T-cell (primary cell): ENCODE measurements around the gene ZC3H12C. TPM values are rescaled to one million over a fixed set of nuclear protein-coding genes. Genes with fewer than 3 reads are reported as not detected.

Experiments
- ATAC-seq, 4 experiments: fragments of 200-7000 bp in 3 of 4; fragments of 150-1000 bp in 1 of 4; cut with Tn5 transposase; replicated peaks in 1 of 4; 1 replicate in 3 of 4; 2 replicates in 1 of 4; pipeline ENCODE4 v1.10.0; 2021; ENCODE audit warnings: moderate library complexity in 3 of 4, mild to moderate bottlenecking in 2 of 4, moderate number of reproducible peaks in 1 of 4
- CTCF ChIA-PET, 2 donors: fragments of 300-600 bp; sonication (Branson Sonifier 250); formaldehyde crosslinking; loops; one replicate each; lab custom pipeline; 2022; ENCODE audit warnings: antibody characterized with exemption in 2 of 2; lab: Charles Lee
- POLR2A ChIA-PET, 2 donors: fragments of 300-600 bp; sonication (Branson Sonifier 250); formaldehyde crosslinking; loops; one replicate each; lab custom pipeline; 2022; ENCODE audit warnings: antibody characterized with exemption in 2 of 2; lab: Charles Lee
- DNase-seq, 35 experiments: peaks; one replicate each; pipeline versions ENCODE4 v3.0.0 to v3.0.0-alpha.2; 2013 to 2023
- H3K27ac ChIP-seq: one replicate; pipeline ENCODE4 v1.5.1; 2013; ENCODE audit warnings: low read length
- H3K27me3 ChIP-seq, 2 experiments: replicated peaks in 1 of 2; 1 replicate in 1 of 2; 2 replicates in 1 of 2; pipeline versions ENCODE4 v1.6.1 to v1.7.0; 2013; ENCODE audit warnings: low read length in 1 of 2, mixed read lengths in 1 of 2; ENCODE audit not compliant: control insufficient read depth in 2 of 2, insufficient read depth in 2 of 2; ENCODE audit errors: extremely low read depth in 1 of 2
- H3K36me3 ChIP-seq, 2 donors: 1 replicate in 1 of 2; 2 replicates in 1 of 2; pipeline versions ENCODE4 v1.6.1 to v1.7.0; 2013; ENCODE audit warnings: low read length in 1 of 2; ENCODE audit not compliant: control insufficient read depth in 2 of 2, insufficient read depth in 1 of 2; ENCODE audit errors: extremely low read depth in 1 of 2
- H3K4me1 ChIP-seq, 2 experiments: 1 replicate in 1 of 2; 2 replicates in 1 of 2; pipeline versions ENCODE4 v1.6.1 to v1.7.0; 2013; ENCODE audit warnings: low read length in 2 of 2, mixed read lengths in 1 of 2; ENCODE audit not compliant: insufficient read depth in 2 of 2, control insufficient read depth in 1 of 2; ENCODE audit errors: extremely low read depth in 1 of 2
- H3K4me3 ChIP-seq, 2 donors: 1 replicate in 1 of 2; 2 replicates in 1 of 2; pipeline versions ENCODE4 v1.5.1 to v1.7.0; 2013; ENCODE audit warnings: mild to moderate bottlenecking in 2 of 2, low read length in 1 of 2, moderate library complexity in 1 of 2; ENCODE audit not compliant: control insufficient read depth in 1 of 2; ENCODE audit errors: extremely low read depth in 1 of 2
- H3K9me3 ChIP-seq: 2 replicates; pipeline ENCODE4 v1.7.0; 2013
- H3K27ac Mint-ChIP-seq, 2 donors: one replicate each; pipeline ENCODE4 v1.8.0; 2020 to 2021; ENCODE audit warnings: mild to moderate bottlenecking in 2 of 2, mixed read lengths in 2 of 2
- H3K27me3 Mint-ChIP-seq, 2 donors: one replicate each; pipeline ENCODE4 v1.8.0; 2021 to 2022; ENCODE audit warnings: mixed read lengths in 2 of 2
- H3K36me3 Mint-ChIP-seq: one replicate; pipeline ENCODE4 v1.8.0; 2021; ENCODE audit warnings: mixed read lengths
- H3K4me1 Mint-ChIP-seq, 3 donors: one replicate each; pipeline ENCODE4 v1.8.0; 2020 to 2022; ENCODE audit warnings: mixed read lengths in 3 of 3, mild to moderate bottlenecking in 1 of 3
- H3K4me3 Mint-ChIP-seq, 3 donors: one replicate each; pipeline ENCODE4 v1.8.0; 2020 to 2022; ENCODE audit warnings: mild to moderate bottlenecking in 3 of 3, mixed read lengths in 3 of 3, moderate library complexity in 3 of 3
- H3K9me3 Mint-ChIP-seq, 3 donors: one replicate each; pipeline ENCODE4 v1.8.0; 2020 to 2022; ENCODE audit warnings: mixed read lengths in 3 of 3
- WGBS: methylation state at CpG from one replicate; pipeline ENCODE4 v1.1.5; 2013; ENCODE audit warnings: missing lambda C conversion rate; ENCODE audit not compliant: insufficient coverage; 5-methylcytosine and 5-hydroxymethylcytosine counted together
- total RNA-seq, 35 experiments: library from RNA in 6 of 35; stranded (reverse) in 6 of 35; fragments of 120-200 nt in 1 of 35; gene quantifications; one replicate each; pipeline versions ENCODE4 v1.2.1 to v1.2.4 and lab custom pipeline; 2013 to 2026

ZC3H12C gene
- total RNA-seq, 5 donors from 2014 or later (not counting 1 experiment from before 2014, with no cell fraction given) = 0.10 to 0.23 (median 0.14) TPM

- WGBS = 17% methylated on average over 1 of the region's 9 CpGs
- Histone ChIP-seq H3K27me3 (peaks cover 0 to 5% of the 10 kb centered on the region in 2 experiments), H3K4me1 (no peaks in the 10 kb centered on the region), H3K27ac (no peak overlapping the region), H3K4me3 (no peak overlapping the region), H3K36me3 (no peaks in the 10 kb centered on the region), H3K9me3 (no peaks in the 10 kb centered on the region)
- ATAC-seq = peak in 2 of 4 experiments; percentile 27 to 36
- CTCF ChIA-PET = no interaction called here
- no peak overlapping the region for H3K4me3 Mint-ChIP-seq
- POLR2A ChIA-PET = interaction anchor here (0.5 to 0.6 kb wide), 2 partner anchors 41 to 1538 kb away, joined by 3 read pairs; no protein-coding TSS in a partner anchor
- no peaks in the 10 kb centered on the region for H3K9me3 Mint-ChIP-seq
- peaks cover 4 to 7% of the 10 kb centered on the region in 2 donors for H3K27me3 Mint-ChIP-seq
- no peak for DNase-seq
- no peak overlapping the region for H3K27ac Mint-ChIP-seq
- peaks cover 0 to 2% (median 0%) of the 10 kb centered on the region in 3 donors for H3K4me1 Mint-ChIP-seq
- H3K36me3 Mint-ChIP-seq = no peaks in the 10 kb centered on the region
Measured at GRCh38 chr11:110148775-110149744, 55.9 kb downstream of the ZC3H12C start.

GRCh38 chr11:110152199-110152598 lies 59.0 kb downstream of the ZC3H12C start:
- DNase-seq = no peak
- no peak overlapping the region for H3K4me3 ChIP-seq
- Mint-ChIP-seq H3K27ac (no peak overlapping the region), H3K36me3 (no peaks in the 10 kb centered on the region), H3K27me3 (peaks cover 0 to 7% of the 10 kb centered on the region in 2 donors), H3K9me3 (no peaks in the 10 kb centered on the region), H3K4me3 (no peak overlapping the region), H3K4me1 (peaks cover 0 to 2% (median 0%) of the 10 kb centered on the region in 3 donors)
- H3K9me3 ChIP-seq = no peaks in the 10 kb centered on the region
- WGBS = no CpG with 5 or more reads among the region's 1 CpG
- ChIA-PET CTCF (no interaction called here), POLR2A (no interaction called here)
- peaks cover 0 to 3% of the 10 kb centered on the region in 2 experiments for H3K27me3 ChIP-seq
- no peak for ATAC-seq
- H3K36me3 ChIP-seq = no peaks in the 10 kb centered on the region
- no peak overlapping the region for H3K27ac ChIP-seq
- no peaks in the 10 kb centered on the region for H3K4me1 ChIP-seq

- H3K9me3 ChIP-seq = no peaks in the 10 kb centered on the region
- no peak overlapping the region for H3K27ac ChIP-seq
- Mint-ChIP-seq H3K9me3 (no peaks in the 10 kb centered on the region), H3K4me1 (peaks cover 0 to 2% (median 0%) of the 10 kb centered on the region in 3 donors), H3K27ac (no peak overlapping the region), H3K36me3 (no peaks in the 10 kb centered on the region), H3K27me3 (peaks cover 3 to 4% of the 10 kb centered on the region in 2 donors), H3K4me3 (no peak overlapping the region)
- peaks cover 0 to 6% of the 10 kb centered on the region in 2 experiments for H3K27me3 ChIP-seq
- DNase-seq (no peak), ATAC-seq (no peak)
- H3K4me1 ChIP-seq = no peaks in the 10 kb centered on the region
- POLR2A ChIA-PET = no interaction called here
- CTCF ChIA-PET = interaction anchor here (0.6 to 0.7 kb wide), 2 partner anchors 8 to 39 kb away, joined by 3 to 4 read pairs; no protein-coding TSS in a partner anchor
- H3K36me3 ChIP-seq = no peaks in the 10 kb centered on the region
- no peak overlapping the region for H3K4me3 ChIP-seq
Measured at GRCh38 chr11:110153474-110153873, 60.3 kb downstream of the ZC3H12C start.

- H3K36me3 ChIP-seq = no peaks in the 10 kb centered on the region
- no peak for DNase-seq
- H3K27ac ChIP-seq = no peak overlapping the region
- H3K4me3 Mint-ChIP-seq = no peak overlapping the region
- ATAC-seq = no peak
- ChIA-PET CTCF (interaction anchor here in 1 of 2 donors (0.6 kb wide), 1 partner anchor 103 kb away, joined by 3 read pairs; no protein-coding TSS in a partner anchor), POLR2A (no interaction called here)
- no peaks in the 10 kb centered on the region for H3K9me3 ChIP-seq
- no peak overlapping the region for H3K27ac Mint-ChIP-seq
- H3K36me3 Mint-ChIP-seq = no peaks in the 10 kb centered on the region
- no peaks in the 10 kb centered on the region for H3K4me1 ChIP-seq
- peaks cover 3 to 7% of the 10 kb centered on the region in 2 donors for H3K27me3 Mint-ChIP-seq
- no peaks in the 10 kb centered on the region for H3K9me3 Mint-ChIP-seq
- 83% methylated on average over 1 of the region's 4 CpGs for WGBS
- peaks cover 0 to 6% of the 10 kb centered on the region in 2 experiments for H3K27me3 ChIP-seq
- no peak overlapping the region for H3K4me3 ChIP-seq
- no peaks in the 10 kb centered on the region for H3K4me1 Mint-ChIP-seq
Measured at GRCh38 chr11:110156503-110156902, 63.3 kb downstream of the ZC3H12C start.

- POLR2A ChIA-PET = no interaction called here
- no peak overlapping the region for H3K27ac ChIP-seq
- DNase-seq = no peak
- 82% methylated on average over 4 of the region's 9 CpGs for WGBS
- Mint-ChIP-seq H3K27me3 (peaks cover 3 to 7% of the 10 kb centered on the region in 2 donors), H3K36me3 (no peaks in the 10 kb centered on the region), H3K4me3 (no peak overlapping the region), H3K9me3 (no peaks in the 10 kb centered on the region), H3K27ac (no peak overlapping the region), H3K4me1 (no peaks in the 10 kb centered on the region)
- H3K36me3 ChIP-seq = no peaks in the 10 kb centered on the region
- H3K9me3 ChIP-seq = no peaks in the 10 kb centered on the region
- ATAC-seq = no peak
- no peaks in the 10 kb centered on the region for H3K4me1 ChIP-seq
- CTCF ChIA-PET = interaction anchor here in 1 of 2 donors (0.6 kb wide), 1 partner anchor 1844 kb away, joined by 3 read pairs; no protein-coding TSS in a partner anchor
- H3K4me3 ChIP-seq = no peak overlapping the region
- H3K27me3 ChIP-seq = peaks cover 0 to 3% of the 10 kb centered on the region in 2 experiments
Measured at GRCh38 chr11:110158317-110159200, 65.4 kb downstream of the ZC3H12C start.

- no peak overlapping the region for H3K4me3 ChIP-seq
- no peak for DNase-seq
- POLR2A ChIA-PET = no interaction called here
- H3K4me1 Mint-ChIP-seq = no peaks in the 10 kb centered on the region
- CTCF ChIA-PET = interaction anchor here in 1 of 2 donors (0.6 kb wide), 1 partner anchor 1843 kb away, joined by 3 read pairs; no protein-coding TSS in a partner anchor
- ATAC-seq = no peak
- no peak overlapping the region for H3K27ac Mint-ChIP-seq
- no peaks in the 10 kb centered on the region for H3K36me3 ChIP-seq
- H3K36me3 Mint-ChIP-seq = no peaks in the 10 kb centered on the region
- H3K4me1 ChIP-seq = no peaks in the 10 kb centered on the region
- H3K27ac ChIP-seq = no peak overlapping the region
- H3K27me3 Mint-ChIP-seq = peaks cover 3 to 4% of the 10 kb centered on the region in 2 donors
- no peak overlapping the region for H3K4me3 Mint-ChIP-seq
- H3K9me3 Mint-ChIP-seq = no peaks in the 10 kb centered on the region
- WGBS = no CpG with 5 or more reads among the region's 1 CpG
- H3K27me3 ChIP-seq = peaks cover 0 to 3% of the 10 kb centered on the region in 2 experiments
- no peaks in the 10 kb centered on the region for H3K9me3 ChIP-seq
Measured at GRCh38 chr11:110159476-110159875, 66.3 kb downstream of the ZC3H12C start.
